Measurements from ENCODE around the gene RAE1. TPM values are rescaled to one million over a fixed set of nuclear protein-coding genes. Genes with fewer than 3 reads are reported as not detected.

Gene RAE1
- total RNA-seq, 1 experiment from 2014 or later = 31.3 TPM

DNA sequence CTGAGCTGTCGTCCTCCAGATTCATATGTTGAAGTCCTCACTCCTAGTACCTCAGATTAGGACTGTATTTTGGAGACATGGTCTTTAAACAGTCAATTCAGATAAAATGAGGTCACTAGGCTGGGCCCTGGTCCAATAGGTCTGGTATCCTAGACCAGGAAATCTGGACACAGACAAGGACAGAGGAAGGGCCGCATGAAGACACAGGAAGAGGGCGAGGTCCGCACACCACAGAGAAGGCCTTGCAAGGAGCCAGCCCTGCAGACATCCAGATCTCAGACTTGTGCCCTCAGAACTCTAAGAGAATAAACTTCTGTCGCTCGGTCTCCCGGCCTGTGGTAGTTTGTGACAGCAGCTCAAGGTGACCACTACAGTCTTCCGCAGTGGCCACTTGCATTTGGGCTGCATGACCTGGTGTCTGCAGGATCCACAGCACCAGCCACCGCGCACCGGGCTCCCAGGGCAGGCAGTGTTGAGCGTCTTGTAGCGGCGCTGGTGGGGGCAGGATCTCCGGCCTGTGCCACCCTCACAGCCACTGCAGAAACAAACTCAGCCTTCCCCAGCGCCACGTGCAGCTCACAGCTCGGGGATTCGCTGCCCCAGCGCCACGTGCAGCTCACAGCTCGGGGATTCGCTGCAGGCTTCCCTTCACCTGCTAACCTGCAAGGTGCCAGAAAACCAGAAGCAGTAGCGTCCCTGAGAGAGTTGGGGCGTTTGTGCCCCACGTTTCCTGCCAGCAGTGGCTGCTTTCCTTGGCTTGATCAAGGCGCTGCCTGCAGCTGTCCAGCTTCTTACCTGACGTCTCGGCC, 34.1 kb downstream of the RAE1 start:
- Mint-ChIP-seq H3K4me1 (peaks cover 10% of the 10 kb centered on the region), H3K27ac (no peak overlapping the region), H3K4me3 (no peak overlapping the region), H3K36me3 (peaks cover 6% of the 10 kb centered on the region; the same call in 1 of the 2 replicates), H3K27me3 (ENCODE audit: low read depth) (no peaks in the 10 kb centered on the region), H3K9me3 (no peaks in the 10 kb centered on the region)
- CTCF ChIA-PET = interaction anchor here (1.0 to 1.6 kb wide), 2 partner anchors 14 to 53 kb away, joined by 5 to 6 read pairs; no protein-coding TSS in a partner anchor
- TF ChIP-seq GRHL2 (CRISPR knock-in tag; IDR thresholded peaks at IDR 0.05; ENCODE audit: insufficient replicate concordance, severe bottlenecking) = no peak
- TF ChIP-seq ETV6 (CRISPR knock-in tag; IDR thresholded peaks at IDR 0.05) = no peak
- TF ChIP-seq, protein P1, sequence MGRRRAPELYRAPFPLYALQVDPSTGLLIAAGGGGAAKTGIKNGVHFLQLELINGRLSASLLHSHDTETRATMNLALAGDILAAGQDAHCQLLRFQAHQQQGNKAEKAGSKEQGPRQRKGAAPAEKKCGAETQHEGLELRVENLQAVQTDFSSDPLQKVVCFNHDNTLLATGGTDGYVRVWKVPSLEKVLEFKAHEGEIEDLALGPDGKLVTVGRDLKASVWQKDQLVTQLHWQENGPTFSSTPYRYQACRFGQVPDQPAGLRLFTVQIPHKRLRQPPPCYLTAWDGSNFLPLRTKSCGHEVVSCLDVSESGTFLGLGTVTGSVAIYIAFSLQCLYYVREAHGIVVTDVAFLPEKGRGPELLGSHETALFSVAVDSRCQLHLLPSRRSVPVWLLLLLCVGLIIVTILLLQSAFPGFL (CRISPR knock-in tag; IDR thresholded peaks at IDR 0.05; ENCODE audit: borderline replicate concordance) = no peak
- TF ChIP-seq, protein P2, sequence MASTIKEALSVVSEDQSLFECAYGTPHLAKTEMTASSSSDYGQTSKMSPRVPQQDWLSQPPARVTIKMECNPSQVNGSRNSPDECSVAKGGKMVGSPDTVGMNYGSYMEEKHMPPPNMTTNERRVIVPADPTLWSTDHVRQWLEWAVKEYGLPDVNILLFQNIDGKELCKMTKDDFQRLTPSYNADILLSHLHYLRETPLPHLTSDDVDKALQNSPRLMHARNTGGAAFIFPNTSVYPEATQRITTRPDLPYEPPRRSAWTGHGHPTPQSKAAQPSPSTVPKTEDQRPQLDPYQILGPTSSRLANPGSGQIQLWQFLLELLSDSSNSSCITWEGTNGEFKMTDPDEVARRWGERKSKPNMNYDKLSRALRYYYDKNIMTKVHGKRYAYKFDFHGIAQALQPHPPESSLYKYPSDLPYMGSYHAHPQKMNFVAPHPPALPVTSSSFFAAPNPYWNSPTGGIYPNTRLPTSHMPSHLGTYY (CRISPR knock-in tag; IDR thresholded peaks at IDR 0.05) = no peak
- no peak for TF ChIP-seq ZNF423 (CRISPR knock-in tag; IDR thresholded peaks at IDR 0.05)
- TF ChIP-seq ZBTB21 (CRISPR knock-in tag; IDR thresholded peaks at IDR 0.05; ENCODE audit: borderline replicate concordance) = no peak
- TF ChIP-seq ATF1 (CRISPR knock-in tag; IDR thresholded peaks at IDR 0.05) = no peak
- TF ChIP-seq CREB1 (CRISPR knock-in tag; IDR thresholded peaks at IDR 0.05) = no peak
- POLR2A ChIA-PET = no interaction called here
- DNase-seq (ENCODE audit: low spot score) (no peak), ATAC-seq (no peak)

GRCh38 chr20:57385940-57386339, 34.9 kb downstream of the RAE1 start:
- TF ChIP-seq CBFB (CRISPR knock-in tag; IDR thresholded peaks at IDR 0.05; ENCODE audit: low read depth) = no peak
- no peak for TF ChIP-seq RORB (CRISPR knock-in tag; IDR thresholded peaks at IDR 0.05)
- no peak for TF ChIP-seq E2F5 (CRISPR knock-in tag; IDR thresholded peaks at IDR 0.05)
- TF ChIP-seq, protein P3, sequence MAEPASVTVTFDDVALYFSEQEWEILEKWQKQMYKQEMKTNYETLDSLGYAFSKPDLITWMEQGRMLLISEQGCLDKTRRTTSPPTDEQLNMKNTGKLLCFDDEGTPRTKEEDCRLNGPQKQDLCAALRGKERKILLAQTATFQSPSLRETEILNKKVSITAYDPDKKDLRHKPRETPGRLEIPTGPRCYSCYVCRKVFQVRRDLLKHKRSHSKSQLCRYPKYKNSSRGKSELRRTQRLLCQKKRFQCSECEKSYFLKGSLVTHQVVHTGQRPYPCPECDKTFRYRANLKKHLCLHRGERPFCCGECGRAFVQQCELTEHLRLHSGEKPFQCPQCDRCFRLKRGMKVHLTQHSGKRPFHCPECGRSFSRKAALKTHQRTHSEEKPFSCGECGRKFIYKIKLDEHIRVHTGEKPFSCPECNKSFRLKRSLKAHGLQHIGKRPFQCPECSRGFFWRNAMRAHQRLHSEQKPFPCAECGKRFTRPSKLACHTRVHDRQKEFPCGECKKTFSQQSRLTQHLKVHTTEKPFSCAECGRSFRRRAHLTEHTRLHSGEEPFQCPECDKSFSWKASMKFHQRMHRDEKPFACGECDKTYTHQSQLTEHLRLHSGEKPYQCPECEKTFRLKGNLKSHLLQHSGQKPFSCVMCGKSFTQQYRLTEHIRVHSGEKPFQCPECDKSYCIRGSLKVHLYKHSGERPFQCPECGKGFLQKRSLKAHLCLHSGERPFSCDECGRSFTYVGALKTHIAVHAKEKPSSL (CRISPR knock-in tag; conservative IDR thresholded peaks at IDR 0.05) = no peak
- Mint-ChIP-seq H3K27ac (no peak overlapping the region), H3K9me3 (no peaks in the 10 kb centered on the region), H3K36me3 (peaks cover 6% of the 10 kb centered on the region; the same call in 1 of the 2 replicates), H3K4me3 (no peak overlapping the region), H3K4me1 (peaks cover 15% of the 10 kb centered on the region), H3K27me3 (ENCODE audit: low read depth) (no peaks in the 10 kb centered on the region)
- ChIA-PET POLR2A (no interaction called here), CTCF (no interaction called here)
- no peak for ATAC-seq
- no peak for DNase-seq (ENCODE audit: low spot score)

DNA sequence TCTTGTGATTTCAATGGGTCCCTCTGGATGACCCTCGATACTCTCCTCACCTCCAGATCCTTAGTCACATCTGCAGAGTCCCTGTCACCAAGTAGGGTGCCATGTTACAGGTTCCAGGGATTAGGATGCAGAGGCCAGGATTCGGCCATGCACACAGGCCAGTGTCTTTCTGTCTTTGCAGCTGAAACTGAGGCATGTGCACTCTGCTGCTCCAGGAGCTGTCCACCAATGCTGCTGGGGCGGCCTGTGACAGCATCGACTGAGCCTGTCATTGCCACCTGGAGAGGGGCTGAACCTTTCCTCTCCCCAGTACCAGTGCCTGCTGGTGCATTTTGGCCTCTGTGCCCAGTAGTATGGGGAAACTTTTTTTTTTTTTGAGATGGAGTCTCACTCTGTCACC, 35.7 kb downstream of the RAE1 start:
- ChIA-PET CTCF (no interaction called here), POLR2A (no interaction called here)
- H3K4me3 Mint-ChIP-seq = no peak overlapping the region
- TF ChIP-seq ZNF416 (CRISPR knock-in tag; IDR thresholded peaks at IDR 0.05) (no peak), GRHL2 (CRISPR knock-in tag; IDR thresholded peaks at IDR 0.05; ENCODE audit: insufficient replicate concordance, severe bottlenecking) (no peak), KAT7 (CRISPR knock-in tag; IDR thresholded peaks at IDR 0.05; ENCODE audit: borderline replicate concordance) (no peak), NFE2L1 (CRISPR knock-in tag; IDR thresholded peaks at IDR 0.05) (no peak), MXD4 (CRISPR knock-in tag; IDR thresholded peaks at IDR 0.05; ENCODE audit: borderline replicate concordance) (no peak), HMGA2 (CRISPR knock-in tag; IDR thresholded peaks at IDR 0.05) (no peak), HMGXB4 (CRISPR knock-in tag; IDR thresholded peaks at IDR 0.05) (no peak), ZNF396 (CRISPR knock-in tag; IDR thresholded peaks at IDR 0.05; ENCODE audit: borderline replicate concordance) (no peak), ETV6 (CRISPR knock-in tag; IDR thresholded peaks at IDR 0.05) (no peak)
- TF ChIP-seq, protein P4, sequence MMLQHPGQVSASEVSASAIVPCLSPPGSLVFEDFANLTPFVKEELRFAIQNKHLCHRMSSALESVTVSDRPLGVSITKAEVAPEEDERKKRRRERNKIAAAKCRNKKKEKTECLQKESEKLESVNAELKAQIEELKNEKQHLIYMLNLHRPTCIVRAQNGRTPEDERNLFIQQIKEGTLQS (CRISPR knock-in tag; conservative IDR thresholded peaks at IDR 0.05) = no peak
- TF ChIP-seq, protein P5, sequence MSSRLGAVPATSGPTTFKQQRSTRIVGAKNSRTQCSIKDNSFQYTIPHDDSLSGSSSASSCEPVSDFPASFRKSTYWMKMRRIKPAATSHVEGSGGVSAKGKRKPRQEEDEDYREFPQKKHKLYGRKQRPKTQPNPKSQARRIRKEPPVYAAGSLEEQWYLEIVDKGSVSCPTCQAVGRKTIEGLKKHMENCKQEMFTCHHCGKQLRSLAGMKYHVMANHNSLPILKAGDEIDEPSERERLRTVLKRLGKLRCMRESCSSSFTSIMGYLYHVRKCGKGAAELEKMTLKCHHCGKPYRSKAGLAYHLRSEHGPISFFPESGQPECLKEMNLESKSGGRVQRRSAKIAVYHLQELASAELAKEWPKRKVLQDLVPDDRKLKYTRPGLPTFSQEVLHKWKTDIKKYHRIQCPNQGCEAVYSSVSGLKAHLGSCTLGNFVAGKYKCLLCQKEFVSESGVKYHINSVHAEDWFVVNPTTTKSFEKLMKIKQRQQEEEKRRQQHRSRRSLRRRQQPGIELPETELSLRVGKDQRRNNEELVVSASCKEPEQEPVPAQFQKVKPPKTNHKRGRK (CRISPR knock-in tag; IDR thresholded peaks at IDR 0.05; ENCODE audit: borderline replicate concordance) = no peak

More for the DNA sequence above, 35.7 kb downstream of the RAE1 start:
- H3K9me3 Mint-ChIP-seq = no peaks in the 10 kb centered on the region
- no peaks in the 10 kb centered on the region for H3K27me3 Mint-ChIP-seq (ENCODE audit: low read depth)
- peaks cover 3% of the 10 kb centered on the region; the same call in 1 of the 2 replicates for H3K36me3 Mint-ChIP-seq
- H3K4me1 Mint-ChIP-seq = peaks cover 16% of the 10 kb centered on the region
- H3K27ac Mint-ChIP-seq = no peak overlapping the region
- no peak for ATAC-seq
- DNase-seq (ENCODE audit: low spot score) = no peak

Data from WTC11 (cell line).